HG03139 (cell line): ENCODE data around the gene BARD1.

Experiments
- ATAC-seq: cut with Tn5 transposase; IDR thresholded peaks from one replicate; pipeline ENCODE4 v1.9.1; 2021; ENCODE audit not compliant: unreplicated experiment

The BARD1 gene

GRCh38 chr2:214676421-214677089 is 132.9 kb downstream of the BARD1 start:
- ATAC-seq: no peak
